ENCODE measurements around the gene RNF222. TPM values are rescaled to one million over a fixed set of nuclear protein-coding genes. Genes with fewer than 3 reads are reported as not detected.

Gene RNF222
- total and polyA plus RNA-seq, 2 donors (not counting 1 experiment from before 2014, with no cell fraction given): 3.0 TPM; not detected in 1

DNA sequence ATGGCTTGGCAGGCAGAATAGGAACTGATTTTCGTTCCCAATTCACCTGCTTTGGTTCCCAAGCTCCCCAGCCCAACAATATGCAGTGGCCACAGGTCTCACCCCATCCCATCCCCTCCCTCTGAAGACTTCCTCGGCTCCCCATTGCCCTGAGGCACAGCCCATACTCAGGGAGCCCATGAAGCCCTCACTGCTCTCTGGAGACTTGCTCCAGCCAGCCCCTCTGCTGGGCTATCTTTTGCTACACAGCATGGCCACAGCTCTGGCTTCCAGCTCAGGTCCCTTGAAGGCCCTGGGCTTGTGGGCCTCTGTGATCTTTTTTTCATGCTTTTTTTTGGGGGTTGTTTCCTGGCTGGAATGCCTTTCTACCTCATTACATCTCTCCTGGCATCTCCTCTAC is 8.5 kb upstream of the RNF222 start:
- DNase-seq (no peak), ATAC-seq (ENCODE audit: low read depth) (no peak)
- CTCF ChIA-PET: no interaction called here
- intact Hi-C loops (cut with micrococcal nuclease): no loop called here
- no peak overlapping the region for H3K4me3 Mint-ChIP-seq
- no peak overlapping the region for H3K27ac Mint-ChIP-seq
- H4K20me1 ChIP-seq (ENCODE audit: control insufficient read depth, insufficient read depth, low read length, poor library complexity, severe bottlenecking): no peaks in the 10 kb centered on the region
- peaks cover 24% of the 10 kb centered on the region for H3K27me3 Mint-ChIP-seq
- no peak overlapping the region for H3K4me2 ChIP-seq (replicated peaks; ENCODE audit: low read depth, low read length, poor library complexity, severe bottlenecking)
- H3K4me1 Mint-ChIP-seq: peaks cover 4% of the 10 kb centered on the region
- POLR2A ChIA-PET: no interaction called here
- 64% methylated on average over 2 of the region's 2 CpGs for WGBS (ENCODE audit: insufficient coverage)
- TF ChIP-seq CTCF (IDR thresholded peaks at IDR 0.05) (no peak), EZH2 (IDR thresholded peaks at IDR 0.05; ENCODE audit: borderline replicate concordance, insufficient read depth, low read depth, low read length, poor library complexity, severe bottlenecking) (no peak)
- H3K9me3 ChIP-seq (ENCODE audit: control extremely low read depth in 1 of 3, control insufficient read depth in 2 of 3, insufficient read depth in 1 of 3, low read length in 2 of 3): no peaks in the 10 kb centered on the region
- no peak overlapping the region for H3K27ac ChIP-seq (ENCODE audit: low read length in 2 of 2)
- no peak overlapping the region for H3K4me3 ChIP-seq (ENCODE audit: control extremely low read depth in 1 of 5, extremely low read depth in 1 of 5, insufficient read depth in 1 of 5, low read depth in 2 of 5, low read length in 4 of 5)
- H3K36me3 ChIP-seq (replicated peaks in 1 of 2; ENCODE audit: control extremely low read depth in 1 of 2, control insufficient read depth in 1 of 2, extremely low read depth in 1 of 2, insufficient read depth in 2 of 2, low read length in 1 of 2): no peaks in the 10 kb centered on the region
- H3K9me3 Mint-ChIP-seq (ENCODE audit: insufficient read depth): no peaks in the 10 kb centered on the region
- peaks cover 0 to 5% of the 10 kb centered on the region in 2 donors for H3K4me1 ChIP-seq (ENCODE audit: control insufficient read depth in 2 of 2, insufficient read depth in 2 of 2, low read length in 2 of 2)
- no peak overlapping the region for H3K9ac ChIP-seq (ENCODE audit: low read length)
- H2AFZ ChIP-seq (ENCODE audit: insufficient read depth, low read depth, low read length, poor library complexity, severe bottlenecking): no peak overlapping the region
- no peaks in the 10 kb centered on the region for H3K79me2 ChIP-seq (ENCODE audit: control insufficient read depth, insufficient read depth, low read length)
- H3K27me3 ChIP-seq (replicated peaks in 1 of 4; ENCODE audit: control extremely low read depth in 1 of 4, control insufficient read depth in 3 of 4, insufficient read depth in 4 of 4, low read length in 3 of 4): peaks cover 0 to 14% (median 4%) of the 10 kb centered on the region in 4 experiments

GRCh38 chr17:8405499-8406016 is 7.9 kb upstream of the RNF222 start:
- no peak for ATAC-seq (ENCODE audit: low read depth)
- Mint-ChIP-seq H3K4me3 (no peak overlapping the region), H3K9me3 (ENCODE audit: insufficient read depth) (no peaks in the 10 kb centered on the region), H3K27ac (no peak overlapping the region), H3K4me1 (peaks cover 4% of the 10 kb centered on the region), H3K27me3 (peaks cover 29% of the 10 kb centered on the region)
- Histone ChIP-seq H3K79me2 (ENCODE audit: control insufficient read depth, insufficient read depth, low read length) (no peaks in the 10 kb centered on the region), H3K36me3 (replicated peaks in 1 of 2; ENCODE audit: control extremely low read depth in 1 of 2, control insufficient read depth in 1 of 2, extremely low read depth in 1 of 2, insufficient read depth in 2 of 2, low read length in 1 of 2) (no peaks in the 10 kb centered on the region), H2AFZ (ENCODE audit: insufficient read depth, low read depth, low read length, poor library complexity, severe bottlenecking) (no peak overlapping the region), H3K9me3 (ENCODE audit: control extremely low read depth in 1 of 3, control insufficient read depth in 2 of 3, insufficient read depth in 1 of 3, low read length in 2 of 3) (no peaks in the 10 kb centered on the region), H3K4me1 (ENCODE audit: control insufficient read depth in 2 of 2, insufficient read depth in 2 of 2, low read length in 2 of 2) (peaks cover 0 to 5% of the 10 kb centered on the region in 2 donors), H4K20me1 (ENCODE audit: control insufficient read depth, insufficient read depth, low read length, poor library complexity, severe bottlenecking) (no peaks in the 10 kb centered on the region), H3K9ac (ENCODE audit: low read length) (no peak overlapping the region), H3K27ac (ENCODE audit: low read length in 2 of 2) (no peak overlapping the region), H3K4me2 (replicated peaks; ENCODE audit: low read depth, low read length, poor library complexity, severe bottlenecking) (no peak overlapping the region), H3K27me3 (replicated peaks in 1 of 4; ENCODE audit: control extremely low read depth in 1 of 4, control insufficient read depth in 3 of 4, insufficient read depth in 4 of 4, low read length in 3 of 4) (peaks cover 0 to 17% (median 6%) of the 10 kb centered on the region in 4 experiments), H3K4me3 (ENCODE audit: control extremely low read depth in 1 of 5, extremely low read depth in 1 of 5, insufficient read depth in 1 of 5, low read depth in 2 of 5, low read length in 4 of 5) (no peak overlapping the region)
- no peak for TF ChIP-seq EZH2 (IDR thresholded peaks at IDR 0.05; ENCODE audit: borderline replicate concordance, insufficient read depth, low read depth, low read length, poor library complexity, severe bottlenecking)
- TF ChIP-seq CTCF (IDR thresholded peaks at IDR 0.05): no peak
- 86% methylated on average over 11 of the region's 11 CpGs for WGBS (ENCODE audit: insufficient coverage)
- intact Hi-C loops (cut with micrococcal nuclease): no loop called here
- no peak for DNase-seq
- POLR2A ChIA-PET: no interaction called here
- CTCF ChIA-PET: no interaction called here

Data from B cell (primary cell).